ENCODE results near the gene ACACB. TPM values are rescaled to one million over a fixed set of nuclear protein-coding genes. Genes with fewer than 3 reads are reported as not detected.

Gene ACACB
- total RNA-seq, 4 donors from 2014 or later: 5.9 to 48.4 (median 27.3) TPM

DNA sequence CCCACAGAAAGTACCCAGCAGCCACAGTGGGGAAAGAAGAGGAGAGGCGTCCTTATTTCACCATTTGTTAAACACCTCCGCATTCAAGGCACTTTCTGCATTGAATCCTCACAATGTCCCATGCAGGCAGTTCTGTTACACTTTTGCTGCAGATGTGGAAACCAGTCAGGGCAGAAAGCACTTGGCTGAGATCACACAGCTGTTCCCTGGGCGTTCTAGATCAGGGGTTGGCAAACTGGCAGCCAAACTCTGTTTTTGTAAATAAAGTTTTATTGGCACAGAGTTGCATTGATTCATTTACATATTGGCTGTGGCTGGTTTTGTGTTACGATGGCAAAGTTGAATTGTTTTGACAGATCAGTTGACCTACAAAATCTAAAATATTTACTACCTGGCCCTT lies 172.6 kb downstream of the ACACB start:
- Histone ChIP-seq H3K27ac (no peak overlapping the region), H3K4me3 (no peak overlapping the region), H3K27me3 (peaks cover 0 to 40% (median 0%) of the 10 kb centered on the region in 4 donors), H3K9me3 (no peaks in the 10 kb centered on the region), H3K36me3 (no peaks in the 10 kb centered on the region), H3K4me1 (peaks cover 5 to 13% (median 5%) of the 10 kb centered on the region in 3 donors)
- intact Hi-C loops (cut with DNase I): no loop called here
- DNase-seq: no peak
- WGBS, 2 donors: 42 to 57% methylated on average over 3 to 4 of the region's 4 CpGs
- no peak for TF ChIP-seq POLR2A (IDR thresholded peaks at IDR 0.05)
- TF ChIP-seq, protein P1, sequence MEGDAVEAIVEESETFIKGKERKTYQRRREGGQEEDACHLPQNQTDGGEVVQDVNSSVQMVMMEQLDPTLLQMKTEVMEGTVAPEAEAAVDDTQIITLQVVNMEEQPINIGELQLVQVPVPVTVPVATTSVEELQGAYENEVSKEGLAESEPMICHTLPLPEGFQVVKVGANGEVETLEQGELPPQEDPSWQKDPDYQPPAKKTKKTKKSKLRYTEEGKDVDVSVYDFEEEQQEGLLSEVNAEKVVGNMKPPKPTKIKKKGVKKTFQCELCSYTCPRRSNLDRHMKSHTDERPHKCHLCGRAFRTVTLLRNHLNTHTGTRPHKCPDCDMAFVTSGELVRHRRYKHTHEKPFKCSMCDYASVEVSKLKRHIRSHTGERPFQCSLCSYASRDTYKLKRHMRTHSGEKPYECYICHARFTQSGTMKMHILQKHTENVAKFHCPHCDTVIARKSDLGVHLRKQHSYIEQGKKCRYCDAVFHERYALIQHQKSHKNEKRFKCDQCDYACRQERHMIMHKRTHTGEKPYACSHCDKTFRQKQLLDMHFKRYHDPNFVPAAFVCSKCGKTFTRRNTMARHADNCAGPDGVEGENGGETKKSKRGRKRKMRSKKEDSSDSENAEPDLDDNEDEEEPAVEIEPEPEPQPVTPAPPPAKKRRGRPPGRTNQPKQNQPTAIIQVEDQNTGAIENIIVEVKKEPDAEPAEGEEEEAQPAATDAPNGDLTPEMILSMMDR (IDR thresholded peaks at IDR 0.05): no peak

GRCh38 chr12:109289551-109289950 lies 173.2 kb downstream of the ACACB start:
- H3K4me3 ChIP-seq: no peak overlapping the region
- DNase-seq: no peak
- intact Hi-C loops (cut with DNase I): no loop called here
- H3K9me3 ChIP-seq: no peaks in the 10 kb centered on the region
- peaks cover 5 to 13% (median 5%) of the 10 kb centered on the region in 3 donors for H3K4me1 ChIP-seq
- H3K27me3 ChIP-seq: peaks cover 0 to 40% (median 0%) of the 10 kb centered on the region in 4 donors
- 70 to 81% methylated on average over 4 to 6 of the region's 6 CpGs for WGBS, 2 donors
- TF ChIP-seq, protein P1 (IDR thresholded peaks at IDR 0.05): no peak
- no peak for TF ChIP-seq POLR2A (IDR thresholded peaks at IDR 0.05)
- H3K27ac ChIP-seq: no peak overlapping the region
- no peaks in the 10 kb centered on the region for H3K36me3 ChIP-seq

- WGBS, 2 donors: 76 to 87% methylated on average over 5 to 16 of the region's 18 CpGs
- peaks cover 0 to 40% (median 0%) of the 10 kb centered on the region in 4 donors for H3K27me3 ChIP-seq
- H3K27ac ChIP-seq: no peak overlapping the region
- no peak for DNase-seq
- H3K9me3 ChIP-seq: no peaks in the 10 kb centered on the region
- no peak for TF ChIP-seq POLR2A (IDR thresholded peaks at IDR 0.05)
- TF ChIP-seq, protein P1 (IDR thresholded peaks at IDR 0.05): no peak
- intact Hi-C loops (cut with DNase I): no loop called here
- no peaks in the 10 kb centered on the region for H3K36me3 ChIP-seq
- peaks cover 5 to 13% (median 5%) of the 10 kb centered on the region in 3 donors for H3K4me1 ChIP-seq
- no peak overlapping the region for H3K4me3 ChIP-seq
Observed at GRCh38 chr12:109290061-109290460, 173.7 kb downstream of the ACACB start.

GRCh38 chr12:109291117-109291516 lies 174.7 kb downstream of the ACACB start:
- Histone ChIP-seq H3K9me3 (no peaks in the 10 kb centered on the region), H3K4me3 (peak overlapping the region in 3 of 4 donors; percentile 14 to 53 (median 29)), H3K36me3 (no peaks in the 10 kb centered on the region), H3K27ac (peak overlapping the region in 2 of 4 donors; percentile 9 to 38), H3K27me3 (peaks cover 0 to 44% (median 0%) of the 10 kb centered on the region in 4 donors), H3K4me1 (peaks cover 5 to 13% (median 5%) of the 10 kb centered on the region in 3 donors)
- TF ChIP-seq, protein P1 (IDR thresholded peaks at IDR 0.05): no peak
- TF ChIP-seq POLR2A (IDR thresholded peaks at IDR 0.05): no peak
- no peak for DNase-seq
- intact Hi-C loops (cut with DNase I): no loop called here
- 45 to 55% methylated on average over 7 to 13 of the region's 15 CpGs for WGBS, 2 donors

GRCh38 chr12:109291521-109292341 lies 175.3 kb downstream of the ACACB start:
- peaks cover 0 to 44% (median 0%) of the 10 kb centered on the region in 4 donors for H3K27me3 ChIP-seq

More at GRCh38 chr12:109291521-109292341, 175.3 kb downstream of the ACACB start:
- H3K9me3 ChIP-seq: no peaks in the 10 kb centered on the region
- peaks cover 5 to 13% (median 5%) of the 10 kb centered on the region in 3 donors for H3K4me1 ChIP-seq
- intact Hi-C loops (cut with DNase I): no loop called here
- no peaks in the 10 kb centered on the region for H3K36me3 ChIP-seq
- TF ChIP-seq, protein P1 (IDR thresholded peaks at IDR 0.05): no peak
- TF ChIP-seq POLR2A (IDR thresholded peaks at IDR 0.05): no peak
- DNase-seq: no peak
- H3K4me3 ChIP-seq: peak overlapping the region in 3 of 4 donors; percentile 14 to 53 (median 29)
- 1 to 15% methylated on average over 4 to 8 of the region's 31 CpGs for WGBS, 2 donors
- peak overlapping the region in 2 of 4 donors; percentile 9 to 38 for H3K27ac ChIP-seq

All from esophagus squamous epithelium (tissue), 5 donors.